ENCODE data around the gene BEX1.
"Not testable (repeated sequence)": the region's sequence is repeated elsewhere in the genome, so short reads cannot be mapped to it uniquely, and the experiment has no call there.

Gene BEX1

GRCh38 chrX:103063918-103064434 is at the start of gene BEX1:
TSS of gene BEX1 (minus strand) at chrX:103064171. CDS start at chrX:103063274, 897 bp downstream.
- DNase-seq: peak; percentile 28

DNA sequence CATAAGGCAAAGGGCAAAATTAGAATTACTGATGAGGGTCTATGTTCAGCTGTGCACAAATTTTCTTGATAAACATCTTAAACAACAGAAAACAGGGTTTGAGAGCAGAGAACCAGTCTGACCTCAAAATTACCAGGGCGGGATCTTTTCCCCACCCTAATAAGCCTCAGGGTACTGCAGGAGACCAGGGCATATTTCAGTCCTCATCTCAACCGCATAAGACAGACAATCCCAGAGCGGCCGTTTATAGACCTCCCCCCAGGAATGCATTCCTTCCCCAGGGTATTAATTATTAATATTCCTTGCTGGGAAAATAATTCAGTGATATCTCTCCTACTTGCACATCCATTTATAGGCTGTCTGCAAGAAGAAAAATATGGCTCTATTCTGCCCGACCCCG is 45.5 kb upstream of the BEX1 start:
- not testable (repeated sequence) for DNase-seq

GRCh38 chrX:103107836-103108235 is 43.9 kb upstream of the BEX1 start:
- no peak for DNase-seq

- not testable (repeated sequence) for DNase-seq
These were observed 43.3 kb upstream of the BEX1 start for GRCh38 chrX:103107227-103107737.

- DNase-seq: not testable (repeated sequence)
These were observed 40.4 kb upstream of the BEX1 start for GRCh38 chrX:103104370-103104769.

DNA sequence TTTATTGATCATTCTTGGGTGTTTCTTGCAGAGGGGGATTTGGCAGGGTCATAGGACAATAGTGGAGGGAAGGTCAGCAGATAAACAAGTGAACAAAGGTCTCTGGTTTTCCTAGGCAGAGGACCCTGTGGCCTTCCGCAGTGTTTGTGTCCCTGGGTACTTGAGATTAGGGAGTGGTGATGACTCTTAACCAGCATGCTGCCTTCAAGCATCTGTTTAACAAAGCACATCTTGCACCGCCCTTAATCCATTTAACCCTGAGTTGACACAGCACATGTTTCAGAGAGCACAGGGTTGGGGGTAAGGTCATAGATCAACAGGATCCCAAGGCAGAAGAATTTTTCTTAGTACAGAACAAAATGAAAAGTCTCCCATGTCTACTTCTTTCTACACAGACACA is 39.9 kb upstream of the BEX1 start:
- not testable (repeated sequence) for DNase-seq

DNA sequence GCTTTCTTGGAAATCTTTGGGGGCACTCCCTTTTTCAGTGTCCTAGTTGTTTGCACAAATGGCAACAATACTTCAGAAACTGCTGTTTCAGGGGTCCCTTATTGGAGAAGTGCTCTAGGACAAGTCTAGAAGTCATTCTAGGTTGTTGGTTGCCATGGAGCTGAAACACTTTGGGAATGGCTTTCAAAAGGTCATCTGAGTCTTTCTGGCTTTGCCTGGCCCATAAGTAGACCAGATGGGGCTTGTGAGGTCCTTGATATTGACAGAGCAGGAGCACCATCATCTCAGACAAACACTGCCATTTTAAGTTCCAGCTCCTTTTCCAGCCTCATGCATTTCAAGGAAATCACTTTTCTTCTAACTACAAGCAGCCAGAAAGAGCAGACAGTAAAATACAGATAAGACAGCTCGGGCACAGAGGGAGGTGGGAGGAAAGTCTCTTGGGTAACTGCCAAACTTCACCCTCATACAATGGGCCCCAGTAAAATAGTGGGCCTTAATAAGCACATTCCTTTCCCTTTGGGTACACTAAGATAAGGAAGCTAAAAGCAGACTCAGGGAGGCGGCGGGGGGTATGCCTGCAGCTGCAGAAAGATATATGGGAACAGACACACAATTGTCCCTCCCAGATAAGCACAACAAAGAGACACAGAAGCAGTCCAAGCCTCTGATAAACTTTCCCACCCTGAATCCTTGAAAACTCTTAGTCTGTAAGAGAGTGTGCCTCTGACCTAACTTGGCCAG is 37.5 kb upstream of the BEX1 start:
- peak; percentile 90 for DNase-seq

GRCh38 chrX:103100484-103100883 is 36.5 kb upstream of the BEX1 start:
- DNase-seq: no peak

- DNase-seq: no peak
These were observed 35.7 kb upstream of the BEX1 start for GRCh38 chrX:103099691-103100090.

GRCh38 chrX:103098488-103098887 is 34.5 kb upstream of the BEX1 start:
- peak; percentile 79 for DNase-seq

GRCh38 chrX:103092942-103093341 is 29.0 kb upstream of the BEX1 start, which contains the start of gene NXF3:
TSS of gene NXF3 (minus strand) at chrX:103093143. CDS start at chrX:103093023, 120 bp downstream.
- peak; percentile 37 for DNase-seq

DNA sequence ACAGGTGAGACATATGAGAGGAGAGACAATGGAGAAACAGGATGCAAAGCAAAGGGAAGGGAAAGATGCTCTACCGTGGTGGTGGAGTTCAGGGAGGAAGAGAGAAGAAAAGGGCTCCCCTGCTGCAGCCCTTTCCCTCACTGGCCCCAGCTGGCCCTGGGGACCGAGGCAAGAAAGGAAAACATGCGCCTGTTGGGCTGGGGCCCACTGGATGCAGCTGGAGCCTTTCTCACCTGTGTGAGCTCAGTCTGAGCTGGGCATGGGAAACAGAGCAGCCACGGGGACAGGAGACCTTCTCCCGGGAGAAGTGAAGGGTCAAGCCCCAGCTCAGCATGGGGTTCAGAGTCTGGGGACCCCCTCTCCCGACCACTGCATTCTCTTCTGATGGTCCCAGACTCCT is 17.1 kb upstream of the BEX1 start:
- DNase-seq: no peak

DNA sequence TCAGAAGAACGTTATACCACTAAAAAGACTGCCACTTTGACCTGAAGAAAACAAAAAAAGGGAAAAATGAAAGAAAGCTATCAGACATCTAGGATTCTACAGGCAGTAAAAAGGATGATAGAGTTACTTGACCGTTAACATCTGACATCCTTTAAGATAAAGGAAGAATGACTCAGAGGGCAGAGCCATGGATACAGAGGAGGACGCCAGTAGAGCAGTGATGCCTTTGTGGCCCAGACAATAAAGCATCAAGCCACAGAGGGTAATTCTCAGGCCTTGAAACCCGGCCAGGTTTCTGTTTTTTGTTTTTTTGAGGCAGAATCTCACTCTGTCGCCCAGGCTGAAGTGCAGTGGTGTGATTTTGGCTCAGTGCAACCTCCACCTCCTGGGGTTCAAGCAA is 9.5 kb upstream of the BEX1 start:
- DNase-seq: no peak

DNA sequence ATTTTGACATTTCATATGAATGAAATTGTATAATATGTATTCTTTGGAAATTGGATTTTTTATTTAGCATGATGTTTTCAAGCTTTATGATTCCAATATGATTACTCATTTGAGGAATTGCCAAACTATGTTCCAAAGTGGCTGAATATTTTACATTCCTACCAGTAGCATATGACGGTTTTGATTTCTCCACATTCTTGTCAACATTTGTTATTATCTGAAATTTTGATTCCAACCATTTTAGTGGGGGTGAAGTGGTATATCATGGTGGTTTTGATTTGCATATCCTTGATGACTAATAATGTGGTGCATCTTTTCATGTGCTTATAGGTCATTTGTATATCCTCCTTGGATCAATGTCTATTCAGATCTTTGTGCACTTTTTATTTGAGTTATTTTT is 2.6 kb upstream of the BEX1 start:
- DNase-seq: no peak

GRCh38 chrX:103063191-103063845 is 653 bp downstream of the BEX1 start:
- peak; percentile 57 for DNase-seq

DNA sequence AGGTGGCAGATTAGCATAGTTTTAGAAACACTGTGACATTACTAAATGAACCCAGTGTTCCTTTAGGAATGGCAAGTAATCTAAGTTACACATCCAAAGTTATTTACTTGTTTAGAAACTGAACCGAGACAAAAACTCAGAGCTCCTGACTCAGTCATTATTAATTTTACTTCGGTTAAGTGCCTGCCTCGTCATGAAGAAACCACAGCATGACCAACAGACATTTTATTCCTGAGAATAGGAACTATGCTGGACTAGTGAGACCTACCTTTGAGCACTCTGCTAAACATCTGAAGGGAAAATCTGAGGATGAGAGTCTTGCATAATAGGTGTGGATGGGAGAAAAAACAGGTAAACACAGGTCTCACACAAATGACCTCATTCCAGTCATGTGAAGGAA is 2.5 kb downstream of the BEX1 start:
- DNase-seq: no peak

- DNase-seq: no peak
These were observed 7.1 kb downstream of the BEX1 start for GRCh38 chrX:103056902-103057301.

DNA sequence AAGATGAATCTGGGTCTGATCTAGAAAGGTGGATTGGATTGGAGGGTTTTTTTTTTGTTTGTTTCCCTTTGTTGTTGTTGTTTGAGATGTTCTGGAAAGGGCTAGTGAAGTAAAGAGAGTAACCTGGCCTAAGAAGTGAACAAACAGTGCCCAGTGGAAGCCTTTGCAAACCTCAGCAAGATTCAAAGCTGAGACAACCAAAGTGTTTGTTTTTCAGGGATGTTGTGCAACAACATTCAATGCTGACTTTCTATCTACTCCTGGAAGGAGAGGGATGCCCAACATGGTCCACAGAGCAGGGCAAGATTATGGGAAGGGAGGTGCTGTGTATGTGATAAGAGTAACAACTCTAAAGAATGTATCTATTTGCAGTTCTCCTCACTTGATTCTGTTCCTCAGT is 11.3 kb downstream of the BEX1 start:
- no peak for DNase-seq

GRCh38 chrX:103051260-103051789 is 12.6 kb downstream of the BEX1 start:
- DNase-seq: no peak

DNA sequence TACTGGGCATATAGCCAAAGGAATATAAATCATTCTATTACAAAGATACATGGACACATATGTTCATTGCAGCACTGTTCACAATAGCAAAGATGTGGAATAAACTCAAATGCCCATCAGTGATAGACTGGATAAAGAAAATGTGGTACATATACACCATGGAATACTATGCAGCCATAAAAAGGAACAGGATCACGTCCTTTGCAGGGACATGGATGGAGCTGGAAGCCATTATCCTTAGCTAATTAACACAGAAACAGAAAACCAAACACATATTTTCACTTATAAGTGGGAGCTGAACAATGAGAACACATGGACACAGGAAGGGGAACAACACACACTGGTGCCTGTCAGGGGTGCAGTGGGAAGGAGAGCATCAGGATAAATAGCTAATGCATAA is 30.6 kb downstream of the BEX1 start:
- not testable (repeated sequence) for DNase-seq

DNA sequence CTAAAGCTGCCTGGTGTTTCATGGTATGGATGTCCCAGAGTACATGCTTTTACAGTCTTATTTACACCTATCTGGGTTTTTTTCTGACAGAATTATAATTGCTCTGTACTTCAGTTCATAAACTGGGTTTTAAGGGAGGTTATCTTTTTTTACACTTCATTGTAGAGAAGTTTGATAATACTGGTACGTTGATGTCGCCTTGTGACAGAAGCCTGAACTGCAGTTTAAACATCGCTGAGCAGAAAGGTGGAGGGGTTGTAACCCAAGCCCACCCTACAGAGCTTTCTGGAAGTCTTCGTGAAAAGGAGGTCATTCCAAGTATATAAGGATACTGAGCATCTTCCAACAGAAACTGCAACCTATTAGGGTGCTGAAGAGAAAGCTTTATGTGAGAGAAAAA is 46.4 kb downstream of the BEX1 start:
- DNase-seq: no peak

DNA sequence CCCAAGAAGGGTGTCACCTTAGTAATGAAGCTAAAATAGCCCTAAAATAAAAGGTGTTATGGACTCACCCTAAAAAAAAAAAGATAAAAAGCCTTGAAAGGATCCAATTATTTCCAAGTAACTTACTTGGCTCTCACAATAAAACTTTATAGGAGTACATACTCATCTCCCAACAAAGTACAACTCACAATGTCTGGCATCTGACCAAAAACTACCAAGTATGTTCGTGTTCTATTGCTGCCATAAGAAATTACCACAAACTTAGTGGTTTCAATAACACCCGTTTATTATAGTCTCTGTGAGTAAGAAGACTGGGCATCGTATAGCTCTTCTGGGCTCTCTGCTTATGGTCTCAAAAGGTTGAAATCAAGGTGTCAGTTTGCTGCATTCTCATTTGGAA is 51.0 kb downstream of the BEX1 start:
- DNase-seq: no peak

All from hematopoietic multipotent progenitor cell treated with erythropoietin and hydrocortisone succinate and interleukin-3 and kit ligand, for 6 days (in vitro differentiated cells).